ENCODE measurements around the gene TMBIM1.

DNA sequence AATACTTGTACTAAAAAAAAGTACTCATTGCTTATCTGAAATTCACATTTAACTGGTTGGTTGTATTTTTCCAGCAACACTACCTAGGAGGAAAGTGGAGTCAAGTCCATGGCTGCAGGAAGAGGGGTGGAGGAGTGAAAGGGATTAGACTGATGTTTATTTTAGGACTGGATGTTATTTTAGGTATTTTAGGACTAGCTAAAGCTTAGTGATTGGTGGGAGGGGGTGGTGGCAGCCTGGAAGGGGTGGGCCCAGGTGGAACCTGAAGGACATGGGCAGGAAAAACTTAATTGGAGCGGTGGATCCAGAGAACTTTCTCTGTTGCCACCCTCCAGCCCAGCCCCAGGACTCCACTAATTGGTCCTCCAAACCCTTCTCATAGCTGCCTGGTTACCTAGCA lies 3.9 kb upstream of the TMBIM1 start:
- TF ChIP-seq POLR2AphosphoS5 (IDR thresholded peaks at IDR 0.05; ENCODE audit: low read depth) (no peak), GABPA (IDR thresholded peaks at IDR 0.05; ENCODE audit: low read depth) (no peak)
- TF ChIP-seq, protein P1, sequence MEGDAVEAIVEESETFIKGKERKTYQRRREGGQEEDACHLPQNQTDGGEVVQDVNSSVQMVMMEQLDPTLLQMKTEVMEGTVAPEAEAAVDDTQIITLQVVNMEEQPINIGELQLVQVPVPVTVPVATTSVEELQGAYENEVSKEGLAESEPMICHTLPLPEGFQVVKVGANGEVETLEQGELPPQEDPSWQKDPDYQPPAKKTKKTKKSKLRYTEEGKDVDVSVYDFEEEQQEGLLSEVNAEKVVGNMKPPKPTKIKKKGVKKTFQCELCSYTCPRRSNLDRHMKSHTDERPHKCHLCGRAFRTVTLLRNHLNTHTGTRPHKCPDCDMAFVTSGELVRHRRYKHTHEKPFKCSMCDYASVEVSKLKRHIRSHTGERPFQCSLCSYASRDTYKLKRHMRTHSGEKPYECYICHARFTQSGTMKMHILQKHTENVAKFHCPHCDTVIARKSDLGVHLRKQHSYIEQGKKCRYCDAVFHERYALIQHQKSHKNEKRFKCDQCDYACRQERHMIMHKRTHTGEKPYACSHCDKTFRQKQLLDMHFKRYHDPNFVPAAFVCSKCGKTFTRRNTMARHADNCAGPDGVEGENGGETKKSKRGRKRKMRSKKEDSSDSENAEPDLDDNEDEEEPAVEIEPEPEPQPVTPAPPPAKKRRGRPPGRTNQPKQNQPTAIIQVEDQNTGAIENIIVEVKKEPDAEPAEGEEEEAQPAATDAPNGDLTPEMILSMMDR (IDR thresholded peaks at IDR 0.05; ENCODE audit: insufficient read depth, low read length), result no peak
- TF ChIP-seq, protein P2, sequence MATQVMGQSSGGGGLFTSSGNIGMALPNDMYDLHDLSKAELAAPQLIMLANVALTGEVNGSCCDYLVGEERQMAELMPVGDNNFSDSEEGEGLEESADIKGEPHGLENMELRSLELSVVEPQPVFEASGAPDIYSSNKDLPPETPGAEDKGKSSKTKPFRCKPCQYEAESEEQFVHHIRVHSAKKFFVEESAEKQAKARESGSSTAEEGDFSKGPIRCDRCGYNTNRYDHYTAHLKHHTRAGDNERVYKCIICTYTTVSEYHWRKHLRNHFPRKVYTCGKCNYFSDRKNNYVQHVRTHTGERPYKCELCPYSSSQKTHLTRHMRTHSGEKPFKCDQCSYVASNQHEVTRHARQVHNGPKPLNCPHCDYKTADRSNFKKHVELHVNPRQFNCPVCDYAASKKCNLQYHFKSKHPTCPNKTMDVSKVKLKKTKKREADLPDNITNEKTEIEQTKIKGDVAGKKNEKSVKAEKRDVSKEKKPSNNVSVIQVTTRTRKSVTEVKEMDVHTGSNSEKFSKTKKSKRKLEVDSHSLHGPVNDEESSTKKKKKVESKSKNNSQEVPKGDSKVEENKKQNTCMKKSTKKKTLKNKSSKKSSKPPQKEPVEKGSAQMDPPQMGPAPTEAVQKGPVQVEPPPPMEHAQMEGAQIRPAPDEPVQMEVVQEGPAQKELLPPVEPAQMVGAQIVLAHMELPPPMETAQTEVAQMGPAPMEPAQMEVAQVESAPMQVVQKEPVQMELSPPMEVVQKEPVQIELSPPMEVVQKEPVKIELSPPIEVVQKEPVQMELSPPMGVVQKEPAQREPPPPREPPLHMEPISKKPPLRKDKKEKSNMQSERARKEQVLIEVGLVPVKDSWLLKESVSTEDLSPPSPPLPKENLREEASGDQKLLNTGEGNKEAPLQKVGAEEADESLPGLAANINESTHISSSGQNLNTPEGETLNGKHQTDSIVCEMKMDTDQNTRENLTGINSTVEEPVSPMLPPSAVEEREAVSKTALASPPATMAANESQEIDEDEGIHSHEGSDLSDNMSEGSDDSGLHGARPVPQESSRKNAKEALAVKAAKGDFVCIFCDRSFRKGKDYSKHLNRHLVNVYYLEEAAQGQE (IDR thresholded peaks at IDR 0.05; ENCODE audit: insufficient replicate concordance, low read depth), result no peak

Data from HL-60 (cell line).